Liver (tissue), 9 donors: ENCODE measurements around the gene CCDC91. TPM values are rescaled to one million over a fixed set of nuclear protein-coding genes. Genes with fewer than 3 reads are reported as not detected.
"Not testable (repeated sequence)": the region's sequence is repeated elsewhere in the genome, so short reads cannot be mapped to it uniquely, and the experiment has no call there.

Experiments
- DNase-seq: peaks from one replicate; pipeline ENCODE4 v3.0.0-alpha.2; 2017; ENCODE audit warnings: low spot score
- H3K27ac ChIP-seq, 2 donors: one replicate each; pipeline ENCODE4 v1.7.0; 2013; ENCODE audit warnings: inconsistent platforms in 2 of 2, low read length in 2 of 2, control low read depth in 1 of 2, low read depth in 1 of 2, mild to moderate bottlenecking in 1 of 2
- H3K27me3 ChIP-seq, 4 donors: one replicate each; pipeline versions ENCODE4 v1.6.1 to v1.7.0; 2013; ENCODE audit warnings: low read length in 3 of 4, inconsistent platforms in 1 of 4, mild to moderate bottlenecking in 1 of 4, moderate library complexity in 1 of 4; ENCODE audit not compliant: control insufficient read depth in 4 of 4, insufficient read depth in 4 of 4
- H3K36me3 ChIP-seq, 4 donors: one replicate each; pipeline versions ENCODE4 v1.6.1 to v1.7.0; 2013; ENCODE audit warnings: low read length in 3 of 4, mild to moderate bottlenecking in 3 of 4, low read depth in 1 of 4, moderate library complexity in 1 of 4; ENCODE audit not compliant: control insufficient read depth in 4 of 4, insufficient read depth in 3 of 4
- H3K4me1 ChIP-seq, 4 donors: one replicate each; pipeline versions ENCODE4 v1.6.1 to v1.7.0; 2013; ENCODE audit warnings: low read length in 3 of 4, mild to moderate bottlenecking in 3 of 4, moderate library complexity in 1 of 4; ENCODE audit not compliant: control insufficient read depth in 4 of 4, insufficient read depth in 4 of 4
- H3K4me3 ChIP-seq, 3 donors: one replicate each; pipeline versions ENCODE4 v1.6.1 to v1.7.0; 2013; ENCODE audit warnings: low read length in 3 of 3, control low read depth in 1 of 3, low read depth in 1 of 3, mild to moderate bottlenecking in 1 of 3
- H3K9ac ChIP-seq, 2 donors: one replicate each; pipeline ENCODE4 v1.7.0; 2013; ENCODE audit warnings: low read length in 2 of 2, mild to moderate bottlenecking in 2 of 2, moderate library complexity in 2 of 2, control low read depth in 1 of 2, low read depth in 1 of 2
- H3K9me3 ChIP-seq, 4 donors: one replicate each; pipeline versions ENCODE4 v1.6.1 to v1.7.0; 2013; ENCODE audit warnings: low read length in 3 of 4; ENCODE audit not compliant: control insufficient read depth in 4 of 4
- ATF3 ChIP-seq: IDR thresholded peaks from 2 replicates; pipeline ENCODE4 v1.6.1; 2016; ENCODE audit warnings: antibody characterized with exemption
- CTCF ChIP-seq: fragments of 150-350 bp; IDR thresholded peaks from 2 replicates; pipeline ENCODE4 v1.5.1; 2017; ENCODE audit warnings: improper control_type of control experiment, low read depth, low read length; ENCODE audit not compliant: missing input control
- EGR1 ChIP-seq, 2 donors: IDR thresholded peaks; 2 replicates each; pipeline ENCODE4 v1.6.1; 2016 to 2018; ENCODE audit warnings: antibody characterized with exemption in 2 of 2, low read depth in 2 of 2
- HNF4A ChIP-seq, 2 donors: conservative IDR thresholded peaks; 2 replicates each; pipeline ENCODE4 v1.6.1; 2016; ENCODE audit warnings: antibody characterized with exemption in 2 of 2, mild to moderate bottlenecking in 2 of 2
- HNF4G ChIP-seq: IDR thresholded peaks from 2 replicates; pipeline ENCODE4 v1.6.1; 2016; ENCODE audit warnings: antibody characterized with exemption
- JUND ChIP-seq, 2 donors: IDR thresholded peaks; 2 replicates each; pipeline ENCODE4 v1.6.1; 2016; ENCODE audit warnings: antibody characterized with exemption in 2 of 2
- MAX ChIP-seq: IDR thresholded peaks from 2 replicates; pipeline ENCODE4 v1.6.1; 2016; ENCODE audit warnings: antibody characterized with exemption
- NR2F2 ChIP-seq: IDR thresholded peaks from 2 replicates; pipeline ENCODE4 v1.6.1; 2016; ENCODE audit warnings: antibody characterized with exemption
- SP1 ChIP-seq: IDR thresholded peaks from 2 replicates; pipeline ENCODE4 v1.6.1; 2018; ENCODE audit warnings: antibody characterized with exemption, mild to moderate bottlenecking
- TAF1 ChIP-seq: conservative IDR thresholded peaks from 2 replicates; pipeline ENCODE4 v1.6.1; 2016; ENCODE audit warnings: antibody characterized with exemption, mild to moderate bottlenecking
- YY1 ChIP-seq: IDR thresholded peaks from 2 replicates; pipeline ENCODE4 v1.6.1; 2016; ENCODE audit warnings: antibody characterized with exemption, mild to moderate bottlenecking
- WGBS: extraction: QIAGEN DNeasy Blood & Tissue Kit; methylation state at CpG from one replicate; pipeline ENCODE4 v1.1.7; 2013; 5-methylcytosine and 5-hydroxymethylcytosine counted together
- polyA plus RNA-seq, 2 donors: library from polyadenylated mRNA; stranded (reverse) in 1 of 2; unstranded in 1 of 2; fragments of 200-250 nt in 1 of 2; fragments of >200 nt in 1 of 2; fragmentation: Nextera tagmentation in 1 of 2; extraction: Ambion mirVana in 1 of 2; gene quantifications; one replicate each; pipeline versions ENCODE4 v1.2.1 to v1.2.3, GENCODE V29; 2013 to 2015
- total RNA-seq, 2 donors: library from RNA; depleted of rRNA; stranded (reverse); fragments of >200 nt; gene quantifications; one replicate each; pipeline ENCODE4 v1.2.3, GENCODE V29; 2014
- donor health status: healthy.
- donor health status: healthy.
- donor health status: healthy.
- donor health status: healthy.
- donor health status: healthy.

CCDC91 gene
- total and polyA plus RNA-seq, 4 donors: 8.4 to 29.0 (median 15.1) TPM

DNA sequence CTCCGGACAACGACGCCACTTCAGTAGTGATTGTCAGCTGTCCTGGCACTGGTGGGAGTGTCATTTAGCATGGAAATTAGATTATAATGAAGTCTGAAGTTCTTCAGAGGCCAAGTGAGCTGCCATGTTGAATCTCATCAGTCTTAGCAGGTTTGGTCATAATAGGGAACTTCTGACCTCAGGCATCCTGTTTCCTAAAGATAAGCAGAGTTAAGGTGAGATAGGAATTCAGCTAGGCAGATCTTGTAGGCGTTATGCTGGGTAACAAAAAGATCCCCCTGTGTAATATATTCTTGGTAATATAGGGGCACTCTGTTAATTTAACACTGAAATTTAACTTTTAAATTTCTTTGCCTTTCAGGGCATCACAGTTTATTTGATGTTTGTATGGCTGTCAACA, 137.5 kb downstream of the CCDC91 start:
- TF ChIP-seq EGR1 (IDR thresholded peaks at IDR 0.05; ENCODE audit: low read depth in 2 of 2): no peak
- no peak for TF ChIP-seq JUND (IDR thresholded peaks at IDR 0.05)
- TF ChIP-seq YY1: no peak
- TF ChIP-seq HNF4G: no peak
- no peak for TF ChIP-seq MAX
- no peak for TF ChIP-seq SP1
- TF ChIP-seq TAF1: no peak
- 97% methylated on average over 4 of the region's 4 CpGs for WGBS
- DNase-seq: no peak
- Histone ChIP-seq H3K9ac (no peak overlapping the region), H3K9me3 (no peaks in the 10 kb centered on the region), H3K4me3 (no peak overlapping the region), H3K36me3 (no peaks in the 10 kb centered on the region), H3K4me1 (no peaks in the 10 kb centered on the region), H3K27me3 (no peaks in the 10 kb centered on the region), H3K27ac (no peak overlapping the region)

GRCh38 chr12:28328967-28329366, 138.7 kb downstream of the CCDC91 start:
- Histone ChIP-seq H3K4me3 (no peak overlapping the region), H3K9ac (no peak overlapping the region), H3K27ac (no peak overlapping the region), H3K36me3 (no peaks in the 10 kb centered on the region), H3K27me3 (no peaks in the 10 kb centered on the region), H3K4me1 (no peaks in the 10 kb centered on the region), H3K9me3 (no peaks in the 10 kb centered on the region)
- no peak for TF ChIP-seq CTCF
- no peak for TF ChIP-seq JUND (IDR thresholded peaks at IDR 0.05)
- TF ChIP-seq YY1: no peak
- TF ChIP-seq ATF3: no peak
- TF ChIP-seq EGR1 (IDR thresholded peaks at IDR 0.05; ENCODE audit: low read depth in 2 of 2): no peak
- TF ChIP-seq HNF4A (conservative IDR thresholded peaks at IDR 0.05): no peak
- no peak for TF ChIP-seq NR2F2
- TF ChIP-seq SP1: no peak
- 99% methylated on average over 2 of the region's 2 CpGs for WGBS
- DNase-seq: no peak

DNA sequence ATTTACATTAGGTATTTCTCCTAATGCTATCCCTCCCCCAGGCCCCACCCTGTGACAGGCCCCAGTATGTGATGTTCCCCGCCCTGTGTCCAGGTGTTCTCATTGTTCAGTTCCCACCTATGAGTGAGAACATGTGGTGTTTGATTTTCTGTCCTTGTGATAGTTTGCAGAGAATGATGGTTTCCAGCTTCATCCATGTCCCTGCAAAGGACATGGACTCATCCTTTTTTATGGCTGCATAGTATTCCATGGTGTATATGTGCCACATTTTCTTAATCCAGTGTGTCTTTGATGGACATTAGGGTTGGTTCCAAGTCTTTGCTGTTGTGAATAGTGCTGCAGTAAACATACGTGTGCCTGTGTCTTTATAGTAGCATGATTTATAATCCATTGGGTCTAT, 139.5 kb downstream of the CCDC91 start:
- WGBS: 99% methylated on average over 2 of the region's 2 CpGs

DNA sequence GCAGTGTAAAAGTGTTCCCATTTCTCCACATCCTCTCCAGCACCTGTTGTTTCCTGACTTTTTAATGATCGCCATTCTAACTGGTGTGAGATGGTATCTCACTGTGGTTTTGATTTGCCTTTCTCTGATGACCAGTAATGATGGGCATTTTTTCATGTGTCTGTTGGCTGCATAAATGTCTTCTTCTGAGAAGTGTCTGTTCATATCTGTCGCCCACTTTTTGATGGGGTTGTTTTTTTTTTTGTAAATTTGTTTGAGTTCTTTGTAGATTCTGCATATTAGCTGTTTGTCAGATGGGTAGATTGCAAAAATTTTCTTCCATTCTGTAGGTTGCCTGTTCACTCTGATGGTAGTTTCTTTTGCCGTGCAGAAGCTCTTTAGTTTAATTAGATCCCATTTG, 140.0 kb downstream of the CCDC91 start:
- 91% methylated on average over 3 of the region's 3 CpGs for WGBS
- not testable (repeated sequence) for DNase-seq, H3K4me3 ChIP-seq, H3K9ac ChIP-seq, H3K4me1 ChIP-seq, H3K27ac ChIP-seq, H3K27me3 ChIP-seq, H3K36me3 ChIP-seq, H3K9me3 ChIP-seq

More for the DNA sequence above, 139.5 kb downstream of the CCDC91 start:
- not testable (repeated sequence) for DNase-seq, H3K4me1 ChIP-seq, H3K27ac ChIP-seq, H3K9ac ChIP-seq, H3K36me3 ChIP-seq, H3K4me3 ChIP-seq, H3K9me3 ChIP-seq, H3K27me3 ChIP-seq
